HepG2 (cell line): ENCODE results near the gene ALDH7A1. TPM values are rescaled to one million over a fixed set of nuclear protein-coding genes. Genes with fewer than 3 reads are reported as not detected.

ENCODE experiments used
- ARHGAP35 ChIP-seq: sonication (generic); formaldehyde crosslinking; IDR thresholded peaks from 2 replicates; pipeline ENCODE4 v1.9.0; 2022; ENCODE audit warnings: mild to moderate bottlenecking, inconsistent platforms, moderate library complexity, missing genetic modification reagents, borderline replicate concordance
- MZF1 ChIP-seq: sonication (generic); formaldehyde crosslinking; IDR thresholded peaks from 2 replicates; pipeline ENCODE4 v1.8.1; 2023; ENCODE audit warnings: mild to moderate bottlenecking, missing genetic modification reagents, borderline replicate concordance
- NCOA1 ChIP-seq: sonication (generic); formaldehyde crosslinking; IDR thresholded peaks from 2 replicates; pipeline ENCODE4 v1.9.0; 2021; ENCODE audit warnings: missing genetic modification reagents
- PAX8 ChIP-seq: sonication (generic); formaldehyde crosslinking; IDR thresholded peaks from 2 replicates; pipeline ENCODE4 v1.8.0; 2022; ENCODE audit warnings: mild to moderate bottlenecking, missing genetic modification reagents, borderline replicate concordance
- RFX1 ChIP-seq: fragments of 450-650 bp; IDR thresholded peaks from 2 replicates; pipeline ENCODE4 v1.6.1; 2017
- ZNF160 ChIP-seq: sonication (generic); formaldehyde crosslinking; IDR thresholded peaks from 2 replicates; pipeline ENCODE4 v1.8.0; 2022; ENCODE audit warnings: mild to moderate bottlenecking, inconsistent platforms, missing genetic modification reagents
- ZNF20 ChIP-seq: sonication (generic); formaldehyde crosslinking; IDR thresholded peaks from 2 replicates; pipeline ENCODE4 v1.4.0; 2020; ENCODE audit warnings: mild to moderate bottlenecking, moderate library complexity, missing genetic modification reagents
- ZNF318 ChIP-seq: sonication (generic); formaldehyde crosslinking; IDR thresholded peaks from 2 replicates; pipeline ENCODE4 v1.4.0; 2020; ENCODE audit warnings: mild to moderate bottlenecking, missing genetic modification reagents
- polyA plus RNA-seq, 8 experiments: library from polyadenylated mRNA; depleted of rRNA in 3 of 8; stranded (reverse) in 7 of 8; unstranded in 1 of 8; fragments of >200 nt; fragmentation: Illumina TruSeq in 4 of 8; extraction: Trizol in 4 of 8; gene quantifications; 2 replicates each; pipeline versions ENCODE4 v1.2.1 to v1.2.3, GENCODE V29; 2011 to 2016; ENCODE audit warnings: low read depth in 4 of 8, missing spikeins in 1 of 8, mixed read lengths in 1 of 8; ENCODE audit not compliant: insufficient read depth in 1 of 8
- total RNA-seq, 5 experiments: library from RNA; depleted of rRNA; stranded (reverse); fragments of >200 nt; fragmentation: Illumina TruSeq; extraction: Trizol; gene quantifications; 2 replicates each; pipeline ENCODE4 v1.2.3, GENCODE V29; 2016; ENCODE audit warnings: low read depth in 1 of 5
- TF ChIP-seq, protein P1 (sequence below): sonication (generic); formaldehyde crosslinking; IDR thresholded peaks from 2 replicates; pipeline ENCODE4 v1.4.0; 2020; ENCODE audit warnings: mild to moderate bottlenecking, missing genetic modification reagents
- TF ChIP-seq, protein P2 (sequence below): sonication (generic); formaldehyde crosslinking; IDR thresholded peaks from 2 replicates; pipeline ENCODE4 v1.4.0; 2020; ENCODE audit warnings: missing genetic modification reagents, mild to moderate bottlenecking, borderline replicate concordance
- TF ChIP-seq, protein P3 (sequence below), 2 experiments: IDR thresholded peaks; 2 replicates each; pipeline ENCODE4 v1.6.1; 2011 to 2012; ENCODE audit warnings: low read length in 2 of 2, borderline replicate concordance in 1 of 2, low read depth in 1 of 2, mild to moderate bottlenecking in 1 of 2, moderate library complexity in 1 of 2

Gene ALDH7A1
- total and polyA plus RNA-seq, 2 of the 13 experiments (the other 11 are each of a cell fraction or from before 2014, with no cell fraction given) = 69.0 to 100 TPM

- TF ChIP-seq RFX1 = no peak
- no peak for TF ChIP-seq MZF1 (CRISPR knock-in tag)
- TF ChIP-seq PAX8 (CRISPR knock-in tag) = no peak
- TF ChIP-seq, protein P1, sequence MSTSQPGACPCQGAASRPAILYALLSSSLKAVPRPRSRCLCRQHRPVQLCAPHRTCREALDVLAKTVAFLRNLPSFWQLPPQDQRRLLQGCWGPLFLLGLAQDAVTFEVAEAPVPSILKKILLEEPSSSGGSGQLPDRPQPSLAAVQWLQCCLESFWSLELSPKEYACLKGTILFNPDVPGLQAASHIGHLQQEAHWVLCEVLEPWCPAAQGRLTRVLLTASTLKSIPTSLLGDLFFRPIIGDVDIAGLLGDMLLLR (CRISPR knock-in tag) = peak; percentile 43; the same call in 1 of the 2 replicates
- peak; percentile 81; the same call in 1 of the 2 replicates for TF ChIP-seq ARHGAP35 (CRISPR knock-in tag)
- TF ChIP-seq ZNF160 (CRISPR knock-in tag) = peak; percentile 67; the same call in 1 of the 2 replicates
- 0 out of 2 replicates have a peak, but pooled peaks have one; percentile 16 for TF ChIP-seq ZNF318
- no peak for TF ChIP-seq ZNF20
- TF ChIP-seq, protein P2, sequence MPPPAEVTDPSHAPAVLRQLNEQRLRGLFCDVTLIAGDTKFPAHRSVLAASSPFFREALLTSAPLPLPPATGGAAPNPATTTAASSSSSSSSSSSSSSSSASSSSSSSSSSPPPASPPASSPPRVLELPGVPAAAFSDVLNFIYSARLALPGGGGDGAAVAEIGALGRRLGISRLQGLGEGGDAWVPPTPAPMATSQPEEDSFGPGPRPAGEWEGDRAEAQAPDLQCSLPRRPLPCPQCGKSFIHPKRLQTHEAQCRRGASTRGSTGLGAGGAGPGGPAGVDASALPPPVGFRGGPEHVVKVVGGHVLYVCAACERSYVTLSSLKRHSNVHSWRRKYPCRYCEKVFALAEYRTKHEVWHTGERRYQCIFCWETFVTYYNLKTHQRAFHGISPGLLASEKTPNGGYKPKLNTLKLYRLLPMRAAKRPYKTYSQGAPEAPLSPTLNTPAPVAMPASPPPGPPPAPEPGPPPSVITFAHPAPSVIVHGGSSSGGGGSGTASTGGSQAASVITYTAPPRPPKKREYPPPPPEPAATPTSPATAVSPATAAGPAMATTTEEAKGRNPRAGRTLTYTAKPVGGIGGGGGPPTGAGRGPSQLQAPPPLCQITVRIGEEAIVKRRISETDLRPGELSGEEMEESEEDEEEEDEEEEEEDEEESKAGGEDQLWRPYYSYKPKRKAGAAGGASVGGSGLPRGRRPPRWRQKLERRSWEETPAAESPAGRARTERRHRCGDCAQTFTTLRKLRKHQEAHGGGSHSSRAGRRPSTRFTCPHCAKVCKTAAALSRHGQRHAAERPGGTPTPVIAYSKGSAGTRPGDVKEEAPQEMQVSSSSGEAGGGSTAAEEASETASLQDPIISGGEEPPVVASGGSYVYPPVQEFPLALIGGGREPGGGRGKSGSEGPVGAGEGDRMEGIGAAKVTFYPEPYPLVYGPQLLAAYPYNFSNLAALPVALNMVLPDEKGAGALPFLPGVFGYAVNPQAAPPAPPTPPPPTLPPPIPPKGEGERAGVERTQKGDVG = peak; percentile 79
- TF ChIP-seq, protein P3, sequence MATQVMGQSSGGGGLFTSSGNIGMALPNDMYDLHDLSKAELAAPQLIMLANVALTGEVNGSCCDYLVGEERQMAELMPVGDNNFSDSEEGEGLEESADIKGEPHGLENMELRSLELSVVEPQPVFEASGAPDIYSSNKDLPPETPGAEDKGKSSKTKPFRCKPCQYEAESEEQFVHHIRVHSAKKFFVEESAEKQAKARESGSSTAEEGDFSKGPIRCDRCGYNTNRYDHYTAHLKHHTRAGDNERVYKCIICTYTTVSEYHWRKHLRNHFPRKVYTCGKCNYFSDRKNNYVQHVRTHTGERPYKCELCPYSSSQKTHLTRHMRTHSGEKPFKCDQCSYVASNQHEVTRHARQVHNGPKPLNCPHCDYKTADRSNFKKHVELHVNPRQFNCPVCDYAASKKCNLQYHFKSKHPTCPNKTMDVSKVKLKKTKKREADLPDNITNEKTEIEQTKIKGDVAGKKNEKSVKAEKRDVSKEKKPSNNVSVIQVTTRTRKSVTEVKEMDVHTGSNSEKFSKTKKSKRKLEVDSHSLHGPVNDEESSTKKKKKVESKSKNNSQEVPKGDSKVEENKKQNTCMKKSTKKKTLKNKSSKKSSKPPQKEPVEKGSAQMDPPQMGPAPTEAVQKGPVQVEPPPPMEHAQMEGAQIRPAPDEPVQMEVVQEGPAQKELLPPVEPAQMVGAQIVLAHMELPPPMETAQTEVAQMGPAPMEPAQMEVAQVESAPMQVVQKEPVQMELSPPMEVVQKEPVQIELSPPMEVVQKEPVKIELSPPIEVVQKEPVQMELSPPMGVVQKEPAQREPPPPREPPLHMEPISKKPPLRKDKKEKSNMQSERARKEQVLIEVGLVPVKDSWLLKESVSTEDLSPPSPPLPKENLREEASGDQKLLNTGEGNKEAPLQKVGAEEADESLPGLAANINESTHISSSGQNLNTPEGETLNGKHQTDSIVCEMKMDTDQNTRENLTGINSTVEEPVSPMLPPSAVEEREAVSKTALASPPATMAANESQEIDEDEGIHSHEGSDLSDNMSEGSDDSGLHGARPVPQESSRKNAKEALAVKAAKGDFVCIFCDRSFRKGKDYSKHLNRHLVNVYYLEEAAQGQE (IDR thresholded peaks at IDR 0.05; ENCODE audit: borderline replicate concordance in 1 of 2, low read depth in 1 of 2, low read length in 2 of 2) = peak in 1 of 2 experiments; percentile 67; a peak in 1 of 4 replicates
- TF ChIP-seq NCOA1 (CRISPR knock-in tag) = peak; percentile 85
Measured at GRCh38 chr5:126600631-126601511, 5.9 kb upstream of the ALDH7A1 start, which contains the start of gene PHAX (continued).
